H1 (cell line): Measurements from ENCODE around the gene NFIA. TPM values are rescaled to one million over a fixed set of nuclear protein-coding genes. Genes with fewer than 3 reads are reported as not detected.

Source experiments
- CTCF ChIA-PET: fragments of 300-600 bp; sonication (Branson Sonifier 250); formaldehyde crosslinking; loops from one replicate; lab custom pipeline; 2021; ENCODE audit not compliant: partially characterized antibody; lab: Charles Lee
- POLR2A ChIA-PET: fragments of 300-600 bp; sonication (Branson Sonifier 250); formaldehyde crosslinking; loops from one replicate; lab custom pipeline; 2021; ENCODE audit warnings: inconsistent platforms; ENCODE audit not compliant: partially characterized antibody; lab: Charles Lee
- DNase-seq, 2 experiments: peaks; one replicate each; pipeline versions ENCODE4 v3.0.0 to v3.0.0-alpha.2; 2010 to 2022; ENCODE audit warnings: low spot score in 2 of 2, low read depth in 1 of 2, mixed read lengths in 1 of 2
- FAIRE-seq: peaks from 2 replicates; lab custom pipeline; 2011; peaks lifted over from hg19 to GRCh38; lab: Jason Lieb, UNC
- H2AFZ ChIP-seq: 2 replicates; pipeline ENCODE4 v1.8.1; 2012; ENCODE audit warnings: low read length, inconsistent platforms
- H2AK5ac ChIP-seq: 2 replicates; pipeline ENCODE4 v1.6.1; 2013; ENCODE audit warnings: low read depth, low read length
- H2BK120ac ChIP-seq: replicated peaks from 2 replicates; pipeline ENCODE3; 2013; ENCODE audit warnings: low read depth, low read length, inconsistent platforms
- H2BK12ac ChIP-seq: 2 replicates; pipeline ENCODE4 v1.6.1; 2013; ENCODE audit warnings: low read depth, low read length
- H2BK15ac ChIP-seq: 2 replicates; pipeline ENCODE4 v1.6.1; 2013; ENCODE audit warnings: low read length
- H2BK20ac ChIP-seq: 2 replicates; pipeline ENCODE4 v1.6.1; 2013; ENCODE audit warnings: low read length
- H2BK5ac ChIP-seq: 2 replicates; pipeline ENCODE4 v1.6.1; 2013; ENCODE audit warnings: low read depth, low read length
- H3K14ac ChIP-seq: 2 replicates; pipeline ENCODE4 v1.6.1; 2013; ENCODE audit warnings: inconsistent platforms; ENCODE audit not compliant: insufficient read length
- H3K18ac ChIP-seq: 2 replicates; pipeline ENCODE4 v1.6.1; 2013; ENCODE audit warnings: low read length; ENCODE audit errors: extremely low read depth
- H3K23ac ChIP-seq: 2 replicates; pipeline ENCODE4 v1.6.1; 2013; ENCODE audit warnings: inconsistent platforms; ENCODE audit not compliant: insufficient read length
- H3K23me2 ChIP-seq: 2 replicates; pipeline ENCODE4 v1.6.1; 2013; ENCODE audit warnings: low read depth, low read length
- H3K27ac ChIP-seq: 2 replicates; pipeline ENCODE4 v1.6.1; 2011; ENCODE audit warnings: low read depth, low read length, inconsistent platforms
- H3K27me3 ChIP-seq, 4 experiments: replicated peaks in 1 of 4; 1 replicate in 1 of 4; 2 replicates in 3 of 4; pipeline versions ENCODE4 v1.6.1 to v1.8.1; 2011 to 2013; ENCODE audit warnings: low read length in 3 of 4, mild to moderate bottlenecking in 3 of 4, inconsistent platforms in 2 of 4, mixed read lengths in 2 of 4, moderate library complexity in 1 of 4; ENCODE audit not compliant: control insufficient read depth in 3 of 4, insufficient read depth in 3 of 4; ENCODE audit errors: extremely low read depth in 1 of 4
- H3K36me3 ChIP-seq, 4 experiments: 2 replicates each; pipeline versions ENCODE4 v1.6.1 to v1.8.1; 2011 to 2013; ENCODE audit warnings: mild to moderate bottlenecking in 4 of 4, low read length in 3 of 4, moderate library complexity in 2 of 4, control low read depth in 1 of 4, inconsistent platforms in 1 of 4; ENCODE audit not compliant: insufficient read depth in 4 of 4, control insufficient read depth in 2 of 4
- H3K4ac ChIP-seq: replicated peaks from 2 replicates; pipeline ENCODE3; 2013; ENCODE audit warnings: low read length, low read depth, mixed read lengths, inconsistent platforms; ENCODE audit not compliant: insufficient read length
- H3K4me1 ChIP-seq, 4 experiments: replicated peaks in 1 of 4; 1 replicate in 1 of 4; 2 replicates in 3 of 4; pipeline versions ENCODE4 v1.6.1 to v1.8.1; 2011 to 2013; ENCODE audit warnings: low read length in 3 of 4, inconsistent platforms in 2 of 4, mixed read lengths in 1 of 4; ENCODE audit not compliant: insufficient read depth in 4 of 4, control insufficient read depth in 3 of 4
- H3K4me2 ChIP-seq, 2 experiments: 2 replicates each; pipeline versions ENCODE4 v1.6.1 to v1.8.1; 2011 to 2013; ENCODE audit warnings: low read depth in 2 of 2, low read length in 2 of 2, control low read depth in 1 of 2, inconsistent platforms in 1 of 2, mild to moderate bottlenecking in 1 of 2; ENCODE audit not compliant: insufficient read depth in 1 of 2
- H3K4me3 ChIP-seq, 4 experiments: fragments of 200-600, 300-600 bp in 1 of 4; sonication (generic), shearing (Covaris generic), sonication (Bioruptor Twin) in 1 of 4; 2 replicates each; pipeline versions ENCODE4 v1.5.1 to v1.8.1; 2011 to 2016; ENCODE audit warnings: low read length in 4 of 4, low read depth in 3 of 4, control low read depth in 2 of 4, inconsistent platforms in 2 of 4, mild to moderate bottlenecking in 2 of 4, mixed read lengths in 1 of 4, moderate library complexity in 1 of 4; ENCODE audit not compliant: insufficient read depth in 2 of 4; ENCODE audit errors: extremely low read depth in 1 of 4
- H3K56ac ChIP-seq: replicated peaks from 2 replicates; pipeline ENCODE3; 2013; ENCODE audit warnings: low read depth, mild to moderate bottlenecking, mixed read lengths, low read length, inconsistent platforms; ENCODE audit not compliant: insufficient read length
- H3K79me1 ChIP-seq: 2 replicates; pipeline ENCODE4 v1.6.1; 2013; ENCODE audit warnings: low read depth, low read length, control low read depth
- H3K79me2 ChIP-seq, 2 experiments: 2 replicates each; pipeline versions ENCODE4 v1.6.1 to v1.8.1; 2012 to 2013; ENCODE audit warnings: low read length in 2 of 2, mild to moderate bottlenecking in 2 of 2, inconsistent platforms in 1 of 2; ENCODE audit not compliant: insufficient read depth in 2 of 2, control insufficient read depth in 1 of 2
- H3K9ac ChIP-seq, 4 experiments: replicated peaks in 1 of 4; 1 replicate in 1 of 4; 2 replicates in 3 of 4; pipeline versions ENCODE4 v1.6.1 to v1.8.1; 2011 to 2013; ENCODE audit warnings: low read depth in 3 of 4, low read length in 3 of 4, control low read depth in 2 of 4, mild to moderate bottlenecking in 2 of 4, moderate library complexity in 2 of 4, inconsistent platforms in 1 of 4; ENCODE audit errors: extremely low read depth in 1 of 4
- H3K9me3 ChIP-seq, 2 experiments: 2 replicates each; pipeline versions ENCODE4 v1.6.1 to v1.8.1; 2012 to 2013; ENCODE audit warnings: mild to moderate bottlenecking in 2 of 2, moderate library complexity in 2 of 2, control low read depth in 1 of 2, inconsistent platforms in 1 of 2, low read depth in 1 of 2, low read length in 1 of 2, mixed read lengths in 1 of 2; ENCODE audit not compliant: insufficient read depth in 2 of 2
- H4K20me1 ChIP-seq, 2 experiments: replicated peaks in 1 of 2; 2 replicates each; pipeline versions ENCODE3 to v1.8.1; 2011 to 2013; ENCODE audit warnings: inconsistent platforms in 2 of 2, low read length in 2 of 2, mild to moderate bottlenecking in 1 of 2; ENCODE audit not compliant: insufficient read depth in 2 of 2, control insufficient read depth in 1 of 2
- H4K5ac ChIP-seq: 2 replicates; pipeline ENCODE4 v1.6.1; 2013; ENCODE audit warnings: low read length, low read depth, mixed read lengths, inconsistent platforms; ENCODE audit not compliant: insufficient read length
- H4K8ac ChIP-seq: 2 replicates; pipeline ENCODE4 v1.8.0; 2013; ENCODE audit warnings: mild to moderate bottlenecking, moderate library complexity, low read length, inconsistent platforms; ENCODE audit not compliant: insufficient read depth; ENCODE audit errors: extremely low read depth
- H4K91ac ChIP-seq: replicated peaks from 2 replicates; pipeline ENCODE3; 2013; ENCODE audit warnings: low read length, mixed read lengths, inconsistent platforms; ENCODE audit not compliant: insufficient read length
- ASH2L ChIP-seq: fragments of 200-600, 300-600 bp; sonication (generic); IDR thresholded peaks from one replicate; pipeline ENCODE4 v1.7.1; 2017; ENCODE audit warnings: low read length
- EP300 ChIP-seq, 2 experiments: IDR thresholded peaks; 1 replicate in 1 of 2; 2 replicates in 1 of 2; pipeline ENCODE4 v1.6.1; 2011 to 2012; ENCODE audit warnings: low read depth in 2 of 2, low read length in 2 of 2, mild to moderate bottlenecking in 2 of 2, borderline replicate concordance in 1 of 2, inconsistent platforms in 1 of 2, moderate library complexity in 1 of 2
- EZH2 ChIP-seq: fragments of 200-600 bp; sonication (generic); IDR thresholded peaks from 2 replicates; pipeline ENCODE4 v1.7.1; 2012; ENCODE audit warnings: low read depth, mild to moderate bottlenecking, moderate library complexity, low read length, inconsistent platforms; ENCODE audit not compliant: severe bottlenecking
- JUN ChIP-seq: IDR thresholded peaks from 2 replicates; pipeline ENCODE4 v1.6.1; 2011; ENCODE audit warnings: low read depth, mild to moderate bottlenecking, improper control_type of control experiment, low read length
- NANOG ChIP-seq: IDR thresholded peaks from 2 replicates; pipeline ENCODE4 v1.6.1; 2011; ENCODE audit warnings: low read length, low read depth, mild to moderate bottlenecking, inconsistent platforms; ENCODE audit not compliant: insufficient read depth, poor library complexity, severe bottlenecking
- NRF1 ChIP-seq: IDR thresholded peaks from 2 replicates; pipeline ENCODE4 v1.6.1; 2011; ENCODE audit warnings: mild to moderate bottlenecking, low read depth, low read length, improper control_type of control experiment
- RAD21 ChIP-seq, 2 experiments: IDR thresholded peaks in 1 of 2; conservative IDR thresholded peaks in 1 of 2; 2 replicates each; pipeline ENCODE4 v1.6.1; 2011; ENCODE audit warnings: low read depth in 2 of 2, low read length in 2 of 2, improper control_type of control experiment in 1 of 2, inconsistent platforms in 1 of 2, mild to moderate bottlenecking in 1 of 2, moderate library complexity in 1 of 2
- SAP30 ChIP-seq: fragments of 300-600 bp; sonication (generic); IDR thresholded peaks from 2 replicates; pipeline ENCODE4 v1.7.1; 2012; ENCODE audit warnings: low read length, moderate library complexity, mild to moderate bottlenecking, inconsistent platforms; ENCODE audit not compliant: insufficient read depth, insufficient replicate concordance
- SP1 ChIP-seq: IDR thresholded peaks from 2 replicates; pipeline ENCODE4 v1.6.1; 2011; ENCODE audit warnings: low read depth, low read length
- SP4 ChIP-seq: IDR thresholded peaks from 2 replicates; pipeline ENCODE4 v1.6.1; 2012; ENCODE audit warnings: low read length, inconsistent platforms
- TAF7 ChIP-seq: optimal IDR thresholded peaks from 2 replicates; pipeline ENCODE3; 2011; ENCODE audit warnings: low read depth, mild to moderate bottlenecking, inconsistent platforms, low read length, moderate library complexity, borderline replicate concordance
- USF2 ChIP-seq: IDR thresholded peaks from 2 replicates; pipeline ENCODE4 v1.6.1; 2011; ENCODE audit warnings: low read length, improper control_type of control experiment
- WGBS, 2 experiments: shearing (Covaris generic) in 1 of 2; methylation state at CpG; one replicate each; pipeline versions ENCODE4 v1.1.6 to v1.1.7; 2013 to 2015; ENCODE audit warnings: low lambda C conversion rate in 2 of 2, mixed read lengths in 2 of 2, inconsistent platforms in 1 of 2, low coverage in 1 of 2, missing lambda C conversion rate in 1 of 2; ENCODE audit not compliant: insufficient replicate concordance in 2 of 2, insufficient coverage in 1 of 2, insufficient read length in 1 of 2; ENCODE audit errors: extremely low coverage in 1 of 2, missing lambda C conversion rate in 1 of 2; 5-methylcytosine and 5-hydroxymethylcytosine counted together
- polyA plus RNA-seq, 7 experiments: library from polyadenylated mRNA; depleted of rRNA in 3 of 7; stranded (reverse) in 5 of 7; unstranded in 2 of 7; fragments of >200 nt in 5 of 7; fragments of 200-250 nt in 2 of 7; gene quantifications; 1 replicate in 5 of 7; 2 replicates in 1 of 7; 4 replicates in 1 of 7; pipeline versions ENCODE4 v1.2.1 to v1.2.3, GENCODE V29; 2011 to 2013; ENCODE audit warnings: missing spikeins in 2 of 7, mixed read lengths in 2 of 7
- total RNA-seq: library from RNA; stranded (reverse); fragmentation: NEBNext Ultra II Directional; extraction: Animal tissue kit (Norgen Biotek cat#: 25700); gene quantifications from 2 replicates; pipeline ENCODE4 v1.2.1, GENCODE V29; 2021

Gene NFIA
- total and polyA plus RNA-seq, 2 of the 8 experiments (the other 6 are each of a cell fraction or from before 2014, with no cell fraction given) = 1.8 to 2.3 TPM

- Histone ChIP-seq H4K8ac (no peak overlapping the region), H2AK5ac (no peak overlapping the region), H2BK120ac (no peak overlapping the region), H4K91ac (no peak overlapping the region), H3K23ac (no peak overlapping the region), H3K27me3 (no peaks in the 10 kb centered on the region), H2BK15ac (no peak overlapping the region), H3K36me3 (no peaks in the 10 kb centered on the region), H3K4me3 (no peak overlapping the region), H3K56ac (no peak overlapping the region), H3K23me2 (no peaks in the 10 kb centered on the region), H3K79me2 (no peaks in the 10 kb centered on the region), H3K4me1 (peaks cover 0 to 14% (median 0%) of the 10 kb centered on the region in 4 experiments; a peak in 3 of 7 replicates), H3K14ac (no peak overlapping the region), H3K4me2 (no peak overlapping the region), H3K18ac (no peak overlapping the region), H2BK20ac (no peak overlapping the region), H2BK12ac (no peak overlapping the region), H2BK5ac (no peak overlapping the region), H3K9me3 (no peaks in the 10 kb centered on the region), H2AFZ (no peak overlapping the region), H4K20me1 (no peaks in the 10 kb centered on the region), H4K5ac (no peak overlapping the region), H3K4ac (no peak overlapping the region), H3K79me1 (no peaks in the 10 kb centered on the region), H3K27ac (no peak overlapping the region), H3K9ac (no peak overlapping the region)
- POLR2A ChIA-PET = no interaction called here
- 84% methylated on average over 5 of the region's 5 CpGs; no CpG with 5 or more reads in 1 of the 2 experiments for WGBS, 2 experiments
- DNase-seq (no peak), FAIRE-seq (no peak)
- CTCF ChIA-PET = interaction anchor here (0.5 to 1.0 kb wide), 2 partner anchors 79 to 384 kb away, joined by 3 read pairs; no protein-coding TSS in a partner anchor
- TF ChIP-seq USF2 (no peak), EP300 (IDR thresholded peaks at IDR 0.05; ENCODE audit: borderline replicate concordance in 1 of 2, low read depth in 2 of 2, low read length in 2 of 2) (no peak), NANOG (no peak), ASH2L (no peak), EZH2 (no peak), NRF1 (no peak), SAP30 (no peak), RAD21 (IDR thresholded peaks at IDR 0.05 in 1 of 2, conservative IDR thresholded peaks at IDR 0.05 in 1 of 2; ENCODE audit: low read depth in 2 of 2, low read length in 2 of 2) (no peak), SP4 (no peak), TAF7 (no peak), SP1 (no peak), JUN (no peak)
Measured at GRCh38 chr1:61434276-61434675, 351.9 kb downstream of the NFIA start.
